GM18517 (cell line): Measurements from ENCODE around the gene SLC9A4.
"Not testable (repeated sequence)": the region's sequence is repeated elsewhere in the genome, so short reads cannot be mapped to it uniquely, and the experiment has no call there.

ENCODE experiments used
- ATAC-seq: cut with Tn5 transposase; IDR thresholded peaks from one replicate; pipeline ENCODE4 v1.9.1; 2021; ENCODE audit warnings: mild to moderate bottlenecking, moderate library complexity; ENCODE audit not compliant: unreplicated experiment

The SLC9A4 gene

GRCh38 chr2:102544182-102544581 is 71.2 kb downstream of the SLC9A4 start:
- ATAC-seq = no peak

- no peak for ATAC-seq
Measured at GRCh38 chr2:102547462-102547861, 74.4 kb downstream of the SLC9A4 start.

- no peak for ATAC-seq
Measured at GRCh38 chr2:102549027-102549426, 76.0 kb downstream of the SLC9A4 start.

- no peak for ATAC-seq
Measured at GRCh38 chr2:102550151-102550550, 77.1 kb downstream of the SLC9A4 start.

- no peak for ATAC-seq
Measured at GRCh38 chr2:102551329-102552096, 78.5 kb downstream of the SLC9A4 start.

- ATAC-seq = no peak
Measured at GRCh38 chr2:102553601-102554000, 80.6 kb downstream of the SLC9A4 start.

- no peak for ATAC-seq
Measured at GRCh38 chr2:102558463-102558862, 85.4 kb downstream of the SLC9A4 start.

- ATAC-seq = not testable (repeated sequence)
Measured at GRCh38 chr2:102562542-102562941, 89.5 kb downstream of the SLC9A4 start.

GRCh38 chr2:102575888-102576287 is 102.9 kb downstream of the SLC9A4 start:
- no peak for ATAC-seq

- no peak for ATAC-seq
Measured at GRCh38 chr2:102578376-102578775, 105.3 kb downstream of the SLC9A4 start.

- ATAC-seq = no peak
Measured at GRCh38 chr2:102581911-102582310, 108.9 kb downstream of the SLC9A4 start.

GRCh38 chr2:102582845-102583244 is 109.8 kb downstream of the SLC9A4 start:
- ATAC-seq = no peak
